Right lung (tissue), 5 donors: ENCODE measurements around the gene TMEM242. TPM values are rescaled to one million over a fixed set of nuclear protein-coding genes. Genes with fewer than 3 reads are reported as not detected.

Experiments
- DNase-seq, 2 donors: peaks; one replicate each; pipeline ENCODE4 v3.0.0-alpha.2; 2013
- polyA plus RNA-seq, 5 donors: library from polyadenylated mRNA; unstranded; fragments of 120-200 nt; gene quantifications; one replicate each; pipeline versions ENCODE4 v1.2.1 to v1.2.3, GENCODE V29; 2013; ENCODE audit warnings: inconsistent platforms in 1 of 5, low replicate concordance in 1 of 5; ENCODE audit not compliant: insufficient read length in 5 of 5, insufficient read depth in 1 of 5

The TMEM242 gene
- polyA plus RNA-seq, 5 donors = 11.9 to 16.0 (median 13.3) TPM

- DNase-seq = no peak
Observed at GRCh38 chr6:157253017-157253416, 70.3 kb downstream of the TMEM242 start.

GRCh38 chr6:157251586-157252247 lies 71.6 kb downstream of the TMEM242 start:
- no peak for DNase-seq

GRCh38 chr6:157249826-157250225 lies 73.5 kb downstream of the TMEM242 start:
- no peak for DNase-seq

- DNase-seq = no peak
Observed at GRCh38 chr6:157248264-157248663, 75.1 kb downstream of the TMEM242 start.

- DNase-seq = no peak
Observed at GRCh38 chr6:157246771-157247484, 76.4 kb downstream of the TMEM242 start.

GRCh38 chr6:157246048-157246630 lies 77.2 kb downstream of the TMEM242 start:
- no peak for DNase-seq

GRCh38 chr6:157245436-157245835 lies 77.9 kb downstream of the TMEM242 start:
- no peak for DNase-seq

GRCh38 chr6:157244780-157245179 lies 78.5 kb downstream of the TMEM242 start:
- DNase-seq = no peak

- no peak for DNase-seq
Observed at GRCh38 chr6:157244175-157244574, 79.1 kb downstream of the TMEM242 start.

GRCh38 chr6:157242791-157243190 lies 80.5 kb downstream of the TMEM242 start:
- no peak for DNase-seq

GRCh38 chr6:157240960-157241311 lies 82.4 kb downstream of the TMEM242 start:
- DNase-seq = no peak

- DNase-seq = no peak
Observed at GRCh38 chr6:157240059-157240959, 83.0 kb downstream of the TMEM242 start.

- DNase-seq = no peak
Observed at GRCh38 chr6:157239671-157240058, 83.7 kb downstream of the TMEM242 start.

Other genes with a start within 250 kb of the TMEM242 start
- 10 to 100 TPM; 19.1 to 29.5 (median 25.6) TPM for gene ZDHHC14, start 57.7 kb upstream of the TMEM242 start, polyA plus RNA-seq